Pancreas (tissue), 10 donors: Measurements from ENCODE around the gene S100A3. TPM values are rescaled to one million over a fixed set of nuclear protein-coding genes. Genes with fewer than 3 reads are reported as not detected.
A peak's percentile ranks its signal among the peaks of the same experiment; 100 is the strongest.

ENCODE experiments used
- ATAC-seq, 4 donors: fragments of 200-7000 bp; cut with Tn5 transposase; one replicate each; pipeline versions ENCODE4 v1.8.0 to v1.9.1; 2020; ENCODE audit warnings: mild to moderate bottlenecking in 4 of 4, moderate library complexity in 4 of 4
- DNase-seq, 6 donors: peaks; one replicate each; pipeline ENCODE4 v3.0.0-alpha.2; 2020
- FAIRE-seq: peaks from 2 replicates; lab custom pipeline; 2012; peaks lifted over from hg19 to GRCh38; lab: Jason Lieb, UNC
- H3K27ac ChIP-seq, 4 donors: fragments of 200-600 bp; sonication (generic); 1 replicate in 3 of 4; 2 replicates in 1 of 4; pipeline versions ENCODE4 v1.5.0 to v1.8.0; 2020
- H3K27me3 ChIP-seq, 4 donors: fragments of 200-600 bp; one replicate each; pipeline ENCODE4 v1.8.0; 2021
- H3K36me3 ChIP-seq, 3 donors: fragments of 200-600 bp; sonication (generic) in 1 of 3; one replicate each; pipeline versions ENCODE4 v1.5.0 to v1.8.0; 2020 to 2021
- H3K4me1 ChIP-seq, 3 donors: fragments of 200-600 bp; one replicate each; pipeline ENCODE4 v1.8.0; 2021
- H3K4me3 ChIP-seq, 4 donors: fragments of 200-600 bp; sonication (generic) in 2 of 4; one replicate each; pipeline versions ENCODE4 v1.5.0 to v1.8.0; 2020 to 2021
- H3K9me3 ChIP-seq, 4 donors: fragments of 200-600 bp; one replicate each; pipeline ENCODE4 v1.8.0; 2021
- CTCF ChIP-seq, 4 donors: fragments of 200-600 bp; sonication (generic) in 3 of 4; IDR thresholded peaks; one replicate each; pipeline versions ENCODE4 v1.5.0 to v1.8.0; 2021; ENCODE audit warnings: antibody characterized with exemption in 4 of 4
- WGBS, 2 donors: extraction: QIAGEN DNeasy Blood & Tissue Kit; methylation state at CpG; one replicate each; pipeline ENCODE4 v1.1.7; 2013; 5-methylcytosine and 5-hydroxymethylcytosine counted together
- intact Hi-C, 3 donors: fragments of 100-400 bp; cut with DNase I; formaldehyde crosslinking; loops; one replicate each; pipeline versions ENCODE4 v1.11.1 to v1.14.2; 2022
- polyA plus RNA-seq, 2 donors: library from polyadenylated mRNA; stranded (reverse); fragments of 200-250 nt; gene quantifications; one replicate each; pipeline ENCODE4 v1.2.3, GENCODE V29; 2013
- total RNA-seq, 6 donors: library from RNA; stranded (reverse); fragmentation: NEBNext Ultra II Directional in 4 of 6; extraction: Animal tissue kit (Norgen Biotek cat#: 25700) in 4 of 6; gene quantifications; one replicate each; pipeline versions ENCODE4 v1.2.1 to v1.2.4, GENCODE V29; 2021 to 2023
- donor health status: healthy with polysubstance abuse.
- donor health status: DM: no; HTN: no; CAD: no; lungs with moderate emphysema.
- donor health status: DM: no; HTN: no; CAD: no.
- donor health status: control.
- donor health status: control.
- donor health status: Bipolar disorder and iron deficiency.
- donor health status: DM: yes; HTN: yes; CAD: no.
- donor health status: DM: no; HTN: no; CAD: no.
- donor health status: DM: no; HTN: no; CAD: no.
- donor health status: DM: yes; HTN: yes; CAD: no.

The S100A3 gene
- total and polyA plus RNA-seq, 8 donors: 0.20 to 1.1 (median 0.66) TPM; not detected in 3

GRCh38 chr1:153553830-153554541 lies 4.9 kb upstream of the S100A3 start:
- Histone ChIP-seq H3K27me3 (no peaks in the 10 kb centered on the region), H3K4me3 (no peak overlapping the region), H3K4me1 (peaks cover 0 to 4% (median 0%) of the 10 kb centered on the region in 3 donors), H3K9me3 (no peaks in the 10 kb centered on the region), H3K27ac (peak overlapping the region in 3 of 4 donors; percentile 22 to 56 (median 37)), H3K36me3 (no peaks in the 10 kb centered on the region)
- DNase-seq (peak in 1 of 6 donors; percentile 13), ATAC-seq (peak in 3 of 4 donors; percentile 21 to 57 (median 47)), FAIRE-seq (no peak)
- intact Hi-C loops: no loop called here
- no peak for TF ChIP-seq CTCF (IDR thresholded peaks at IDR 0.05)
- WGBS, 2 donors: 67 to 68% methylated on average over 2 of the region's 2 CpGs

- Histone ChIP-seq H3K4me1 (peaks cover 0 to 7% (median 0%) of the 10 kb centered on the region in 3 donors), H3K9me3 (no peaks in the 10 kb centered on the region), H3K4me3 (no peak overlapping the region), H3K27ac (no peak overlapping the region), H3K27me3 (no peaks in the 10 kb centered on the region), H3K36me3 (no peaks in the 10 kb centered on the region)
- FAIRE-seq (no peak), ATAC-seq (no peak), DNase-seq (peak in 1 of 6 donors; percentile 23)
- no peak for TF ChIP-seq CTCF (IDR thresholded peaks at IDR 0.05)
- intact Hi-C loops: no loop called here
- WGBS, 2 donors: 85 to 89% methylated on average over 12 of the region's 12 CpGs
Observed at GRCh38 chr1:153553096-153553495, 4.0 kb upstream of the S100A3 start.

- no peak for FAIRE-seq
- WGBS, 2 donors: 86 to 88% methylated on average over 8 of the region's 8 CpGs
- intact Hi-C loops: no loop called here
- H3K9me3 ChIP-seq: no peaks in the 10 kb centered on the region
- no peak for TF ChIP-seq CTCF (IDR thresholded peaks at IDR 0.05)
- no peak overlapping the region for H3K27ac ChIP-seq
- H3K4me3 ChIP-seq: no peak overlapping the region
- no peaks in the 10 kb centered on the region for H3K27me3 ChIP-seq
- no peaks in the 10 kb centered on the region for H3K36me3 ChIP-seq
- DNase-seq: no peak
- H3K4me1 ChIP-seq: peaks cover 0 to 7% (median 0%) of the 10 kb centered on the region in 3 donors
- no peak for ATAC-seq
Observed at GRCh38 chr1:153552335-153552734, 3.3 kb upstream of the S100A3 start.

- H3K4me1 ChIP-seq: peaks cover 0 to 7% (median 0%) of the 10 kb centered on the region in 3 donors
- H3K27me3 ChIP-seq: no peaks in the 10 kb centered on the region
- no peak overlapping the region for H3K4me3 ChIP-seq
- no peak overlapping the region for H3K27ac ChIP-seq
- ATAC-seq (no peak), FAIRE-seq (no peak), DNase-seq (peak in 1 of 6 donors; percentile 24)
- intact Hi-C loops: no loop called here
- no peak for TF ChIP-seq CTCF (IDR thresholded peaks at IDR 0.05)
- H3K36me3 ChIP-seq: no peaks in the 10 kb centered on the region
- no peaks in the 10 kb centered on the region for H3K9me3 ChIP-seq
- WGBS, 2 donors: 81 to 87% methylated on average over 10 of the region's 10 CpGs
Observed at GRCh38 chr1:153550827-153551500, 1.9 kb upstream of the S100A3 start.
